Stimulated activated CD4-positive, alpha-beta T cell treated with anti-CD3 and anti-CD28 coated beads, Interleukin-12 subunit alpha, Interleukin-12 subunit beta, amount 100 ng/mL, for 24 hours (primary cell): ENCODE data around the gene LRRC39.
"Not testable (repeated sequence)": the region's sequence is repeated elsewhere in the genome, so short reads cannot be mapped to it uniquely, and the experiment has no call there.

ENCODE experiments used
- DNase-seq, 2 experiments: peaks; one replicate each; pipeline ENCODE4 v3.0.0-alpha.2; 2020; ENCODE audit warnings: low read depth in 2 of 2

LRRC39 gene

GRCh38 chr1:100178091-100178490, at the start of gene LRRC39:
TSS of gene LRRC39 (minus strand) at chr1:100178256. CDS start at chr1:100168516, 9,740 bp downstream.
- DNase-seq, result no peak

- DNase-seq, result no peak
Measured at GRCh38 chr1:100222428-100222827, 44.4 kb upstream of the LRRC39 start.

GRCh38 chr1:100219883-100220282, 41.8 kb upstream of the LRRC39 start:
- DNase-seq, result no peak

GRCh38 chr1:100219457-100219856, 41.4 kb upstream of the LRRC39 start:
- DNase-seq, result no peak

GRCh38 chr1:100217834-100218233, 39.8 kb upstream of the LRRC39 start:
- no peak for DNase-seq

GRCh38 chr1:100215101-100215500, 37.0 kb upstream of the LRRC39 start:
- no peak for DNase-seq

GRCh38 chr1:100213141-100213540, 35.1 kb upstream of the LRRC39 start:
- no peak for DNase-seq

- no peak for DNase-seq
Measured at GRCh38 chr1:100206301-100206700, 28.2 kb upstream of the LRRC39 start.

GRCh38 chr1:100205593-100205992, 27.5 kb upstream of the LRRC39 start:
- not testable (repeated sequence) for DNase-seq

GRCh38 chr1:100205103-100205502, 27.0 kb upstream of the LRRC39 start:
- DNase-seq, result not testable (repeated sequence)

- not testable (repeated sequence) for DNase-seq
Measured at GRCh38 chr1:100202703-100203102, 24.6 kb upstream of the LRRC39 start.

GRCh38 chr1:100200060-100200459, 22.0 kb upstream of the LRRC39 start:
- DNase-seq, result not testable (repeated sequence)

- DNase-seq, result no peak
Measured at GRCh38 chr1:100198596-100198995, 20.5 kb upstream of the LRRC39 start.

- DNase-seq, result no peak
Measured at GRCh38 chr1:100188617-100189016, 10.6 kb upstream of the LRRC39 start.

- DNase-seq, result no peak
Measured at GRCh38 chr1:100187912-100188311, 9.9 kb upstream of the LRRC39 start.

- no peak for DNase-seq
Measured at GRCh38 chr1:100184536-100184935, 6.5 kb upstream of the LRRC39 start.

GRCh38 chr1:100183370-100183769, 5.3 kb upstream of the LRRC39 start:
- no peak for DNase-seq

GRCh38 chr1:100177295-100178041, 588 bp downstream of the LRRC39 start:
- DNase-seq, result no peak

GRCh38 chr1:100168051-100168450, 10.0 kb downstream of the LRRC39 start:
- DNase-seq, result no peak

GRCh38 chr1:100164702-100165101, 13.4 kb downstream of the LRRC39 start:
- DNase-seq, result no peak

GRCh38 chr1:100164216-100164615, 13.8 kb downstream of the LRRC39 start:
- no peak for DNase-seq

GRCh38 chr1:100162881-100163280, 15.2 kb downstream of the LRRC39 start:
- no peak for DNase-seq

- no peak for DNase-seq
Measured at GRCh38 chr1:100152271-100152670, 25.8 kb downstream of the LRRC39 start.

GRCh38 chr1:100151679-100152078, 26.4 kb downstream of the LRRC39 start:
- no peak for DNase-seq
